Neural progenitor cell (in vitro differentiated cells): ENCODE results near the gene RPGR.

Experiments used
- CTCF ChIP-seq: fragments of 200-600 bp; sonication (generic); IDR thresholded peaks from 2 replicates; pipeline ENCODE4 v1.5.1; 2017; ENCODE audit warnings: antibody characterized with exemption, mild to moderate bottlenecking
- EZH2 ChIP-seq: fragments of 200-600 bp; sonication (generic); IDR thresholded peaks from 2 replicates; pipeline ENCODE4 v1.6.1; 2017; ENCODE audit warnings: antibody characterized with exemption, mild to moderate bottlenecking, moderate library complexity
- EZH2phosphoT487 ChIP-seq: fragments of 200-600 bp; sonication (generic); IDR thresholded peaks from 2 replicates; pipeline ENCODE4 v1.6.1; 2017; ENCODE audit warnings: antibody characterized with exemption

GRCh38 chrX:38305971-38306370, 21.3 kb downstream of the RPGR start:
- TF ChIP-seq EZH2phosphoT487 (no peak), EZH2 (no peak), CTCF (no peak)
